Activated naive CD4-positive, alpha-beta T cell treated with anti-CD3 and anti-CD28 coated beads, Interleukin-2, amount 50 U/mL, for 16 hours (primary cell): ENCODE results near the gene FRMD4A.

Experiments
- DNase-seq: peaks from one replicate; pipeline ENCODE4 v3.0.0-alpha.2; 2020

FRMD4A gene

GRCh38 chr10:14004536-14004935 lies 326.2 kb downstream of the FRMD4A start:
- DNase-seq, result no peak

GRCh38 chr10:14003517-14004184 lies 327.1 kb downstream of the FRMD4A start:
- no peak for DNase-seq

- DNase-seq, result no peak
These were observed 329.3 kb downstream of the FRMD4A start for GRCh38 chr10:14001298-14002040.

GRCh38 chr10:13998163-13998835 lies 332.4 kb downstream of the FRMD4A start:
- DNase-seq, result no peak

- no peak for DNase-seq
These were observed 333.1 kb downstream of the FRMD4A start for GRCh38 chr10:13997650-13998049.

- DNase-seq, result no peak
These were observed 335.8 kb downstream of the FRMD4A start for GRCh38 chr10:13994932-13995331.

GRCh38 chr10:13993673-13994089 lies 337.0 kb downstream of the FRMD4A start:
- DNase-seq, result no peak

- DNase-seq, result no peak
These were observed 337.6 kb downstream of the FRMD4A start for GRCh38 chr10:13993169-13993568.

GRCh38 chr10:13991353-13991752 lies 339.4 kb downstream of the FRMD4A start:
- DNase-seq, result no peak

GRCh38 chr10:13990946-13991345 lies 339.8 kb downstream of the FRMD4A start:
- no peak for DNase-seq

GRCh38 chr10:13990392-13990805 lies 340.3 kb downstream of the FRMD4A start:
- no peak for DNase-seq

GRCh38 chr10:13989616-13990015 lies 341.1 kb downstream of the FRMD4A start:
- no peak for DNase-seq

GRCh38 chr10:13987446-13987845 lies 343.3 kb downstream of the FRMD4A start:
- DNase-seq, result no peak

GRCh38 chr10:13984647-13985155 lies 346.0 kb downstream of the FRMD4A start:
- no peak for DNase-seq

GRCh38 chr10:13983035-13983434 lies 347.7 kb downstream of the FRMD4A start:
- DNase-seq, result no peak

- no peak for DNase-seq
These were observed 352.1 kb downstream of the FRMD4A start for GRCh38 chr10:13978533-13979115.

- DNase-seq, result no peak
These were observed 352.7 kb downstream of the FRMD4A start for GRCh38 chr10:13977861-13978532.

GRCh38 chr10:13973742-13974141 lies 357.0 kb downstream of the FRMD4A start:
- DNase-seq, result no peak

GRCh38 chr10:13972609-13973008 lies 358.1 kb downstream of the FRMD4A start:
- no peak for DNase-seq

GRCh38 chr10:13971601-13972475 lies 358.9 kb downstream of the FRMD4A start:
- no peak for DNase-seq

GRCh38 chr10:13970957-13971353 lies 359.8 kb downstream of the FRMD4A start:
- no peak for DNase-seq
